Neural crest cell (in vitro differentiated cells): ENCODE data around the gene TMEM51. TPM values are rescaled to one million over a fixed set of nuclear protein-coding genes. Genes with fewer than 3 reads are reported as not detected.

Experiments used
- DNase-seq: peaks from one replicate; pipeline ENCODE4 v3.0.0; 2021; ENCODE audit warnings: low read depth, mixed read lengths, low spot score
- H3K27ac Mint-ChIP-seq: one replicate; pipeline ENCODE4 v1.8.0; 2021; ENCODE audit warnings: mild to moderate bottlenecking, mixed read lengths; ENCODE audit not compliant: unreplicated experiment
- H3K27me3 Mint-ChIP-seq: 2 replicates; pipeline ENCODE4 v1.8.0; 2021; ENCODE audit warnings: low read depth, mild to moderate bottlenecking, mixed read lengths
- H3K36me3 Mint-ChIP-seq: 2 replicates; pipeline ENCODE4 v1.8.0; 2021; ENCODE audit warnings: low read depth, mild to moderate bottlenecking, mixed read lengths
- H3K4me1 Mint-ChIP-seq: 2 replicates; pipeline ENCODE4 v1.8.0; 2021; ENCODE audit warnings: mixed read lengths
- H3K4me3 Mint-ChIP-seq: one replicate; pipeline ENCODE4 v1.8.0; 2021; ENCODE audit warnings: mild to moderate bottlenecking, mixed read lengths
- H3K9me3 Mint-ChIP-seq: 2 replicates; pipeline ENCODE4 v1.8.0; 2021; ENCODE audit warnings: mixed read lengths
- CTCF ChIP-seq: fragments of 200-600 bp; sonication (generic); conservative IDR thresholded peaks from 2 replicates; pipeline ENCODE4 v1.5.0; 2021; ENCODE audit warnings: antibody characterized with exemption, mild to moderate bottlenecking
- total RNA-seq: library from RNA; stranded (reverse); gene quantifications from 2 replicates; pipeline ENCODE4 v1.2.1, GENCODE V29; 2021

The TMEM51 gene
- total RNA-seq, 1 donor from 2014 or later, result 6.7 TPM

GRCh38 chr1:15201849-15202551 is 48.5 kb downstream of the TMEM51 start:
- Mint-ChIP-seq H3K4me1 (peaks cover 51% of the 10 kb centered on the region), H3K9me3 (no peaks in the 10 kb centered on the region), H3K27me3 (no peaks in the 10 kb centered on the region), H3K4me3 (no peak overlapping the region), H3K36me3 (no peaks in the 10 kb centered on the region), H3K27ac (no peak overlapping the region)
- DNase-seq, result no peak
- no peak for TF ChIP-seq CTCF

GRCh38 chr1:15204931-15205330 is 51.4 kb downstream of the TMEM51 start:
- Mint-ChIP-seq H3K27me3 (no peaks in the 10 kb centered on the region), H3K4me3 (no peak overlapping the region), H3K36me3 (no peaks in the 10 kb centered on the region), H3K27ac (no peak overlapping the region), H3K4me1 (peaks cover 51% of the 10 kb centered on the region), H3K9me3 (no peaks in the 10 kb centered on the region)
- no peak for DNase-seq
- no peak for TF ChIP-seq CTCF

- H3K9me3 Mint-ChIP-seq, result no peaks in the 10 kb centered on the region
- H3K4me1 Mint-ChIP-seq, result peaks cover 47% of the 10 kb centered on the region
- H3K36me3 Mint-ChIP-seq, result no peaks in the 10 kb centered on the region
- no peak overlapping the region for H3K4me3 Mint-ChIP-seq
- no peaks in the 10 kb centered on the region for H3K27me3 Mint-ChIP-seq
- TF ChIP-seq CTCF, result no peak
- H3K27ac Mint-ChIP-seq, result no peak overlapping the region
- DNase-seq, result no peak
These were observed 52.2 kb downstream of the TMEM51 start for GRCh38 chr1:15205586-15206346.

GRCh38 chr1:15206418-15207030 is 53.0 kb downstream of the TMEM51 start:
- Mint-ChIP-seq H3K4me1 (peaks cover 47% of the 10 kb centered on the region), H3K27me3 (no peaks in the 10 kb centered on the region)
- DNase-seq, result no peak

More at GRCh38 chr1:15206418-15207030, 53.0 kb downstream of the TMEM51 start:
- peak overlapping the region; percentile 9 for H3K27ac Mint-ChIP-seq
- no peaks in the 10 kb centered on the region for H3K36me3 Mint-ChIP-seq
- TF ChIP-seq CTCF, result no peak
- no peaks in the 10 kb centered on the region for H3K9me3 Mint-ChIP-seq
- peak overlapping the region; percentile 27 for H3K4me3 Mint-ChIP-seq
